IMR-90 (cell line): ENCODE results near the gene GLIS1. TPM values are rescaled to one million over a fixed set of nuclear protein-coding genes. Genes with fewer than 3 reads are reported as not detected.

Source experiments
- ATAC-seq: fragments of 200-7000 bp; cut with Tn5 transposase; 2 replicates; pipeline ENCODE4 v1.9.1; 2020; ENCODE audit warnings: low read depth, mild to moderate bottlenecking, moderate library complexity
- BruUV-seq: library from RNA; stranded (reverse); fragments of 400-500 nt; replicated peaks from 2 replicates; lab custom pipeline; 2021; lab: Mats Ljungman, UMichigan
- CTCF ChIA-PET: fragments of 300-600 bp; formaldehyde crosslinking; extraction: SDS; loops from one replicate; lab custom pipeline; 2021; ENCODE audit warnings: antibody characterized with exemption; lab: Yijun Ruan, JAX
- POLR2A ChIA-PET: fragments of 300-600 bp; sonication (Branson Sonifier 250); formaldehyde crosslinking; loops from one replicate; lab custom pipeline; 2022; ENCODE audit warnings: antibody characterized with exemption; ENCODE audit not compliant: unreplicated experiment; lab: Charles Lee
- DNase-seq: peaks from one replicate; pipeline ENCODE4 v3.0.0; 2013
- H2AFZ ChIP-seq: replicated peaks from 2 replicates; pipeline ENCODE3; 2013; ENCODE audit warnings: low read length, mild to moderate bottlenecking; ENCODE audit not compliant: poor library complexity
- H2AK5ac ChIP-seq: 2 replicates; pipeline ENCODE4 v1.6.1; 2013; ENCODE audit warnings: low read depth, low read length, inconsistent platforms
- H2AK9ac ChIP-seq: replicated peaks from 2 replicates; pipeline ENCODE3; 2013; ENCODE audit warnings: mild to moderate bottlenecking, low read depth, low read length, moderate library complexity; ENCODE audit not compliant: poor library complexity
- H2BK120ac ChIP-seq: 2 replicates; pipeline ENCODE4 v1.6.1; 2013; ENCODE audit warnings: low read depth, low read length, inconsistent platforms
- H2BK15ac ChIP-seq: 3 replicates; pipeline ENCODE4 v1.6.1; 2013; ENCODE audit warnings: low read depth, low read length, inconsistent platforms
- H2BK20ac ChIP-seq: 2 replicates; pipeline ENCODE4 v1.6.1; 2013; ENCODE audit warnings: low read depth, mild to moderate bottlenecking, inconsistent platforms, low read length, moderate library complexity
- H2BK5ac ChIP-seq: 2 replicates; pipeline ENCODE4 v1.6.1; 2013; ENCODE audit warnings: mild to moderate bottlenecking, low read depth, low read length, inconsistent platforms; ENCODE audit not compliant: poor library complexity, severe bottlenecking
- H3K14ac ChIP-seq: replicated peaks from 2 replicates; pipeline ENCODE4 v1.6.1; 2013; ENCODE audit warnings: low read depth, low read length, inconsistent platforms
- H3K18ac ChIP-seq: 2 replicates; pipeline ENCODE4 v1.6.1; 2013; ENCODE audit warnings: low read depth, low read length, control low read depth
- H3K23ac ChIP-seq: 2 replicates; pipeline ENCODE4 v1.6.1; 2013; ENCODE audit warnings: low read depth, low read length, inconsistent platforms
- H3K27ac ChIP-seq: 2 replicates; pipeline ENCODE4 v1.5.1; 2013; ENCODE audit warnings: mild to moderate bottlenecking, control low read depth, low read length; ENCODE audit not compliant: insufficient read depth
- H3K27me3 ChIP-seq: 2 replicates; pipeline ENCODE4 v1.6.1; 2013; ENCODE audit warnings: low read length; ENCODE audit not compliant: control insufficient read depth, insufficient read depth
- H3K36me3 ChIP-seq: 2 replicates; pipeline ENCODE4 v1.6.1; 2013; ENCODE audit warnings: low read length, mixed read lengths; ENCODE audit not compliant: control insufficient read depth, insufficient read depth
- H3K4ac ChIP-seq: 2 replicates; pipeline ENCODE4 v1.6.1; 2013; ENCODE audit warnings: low read depth, low read length, inconsistent platforms
- H3K4me1 ChIP-seq: 2 replicates; pipeline ENCODE4 v1.6.1; 2013; ENCODE audit warnings: low read length, mixed read lengths; ENCODE audit not compliant: control insufficient read depth, insufficient read depth
- H3K4me2 ChIP-seq: 2 replicates; pipeline ENCODE4 v1.6.1; 2013; ENCODE audit warnings: low read depth, mild to moderate bottlenecking, control low read depth, low read length, moderate library complexity
- H3K4me3 ChIP-seq: 2 replicates; pipeline ENCODE4 v1.5.1; 2013; ENCODE audit warnings: low read depth, mild to moderate bottlenecking, control low read depth, low read length, moderate library complexity; ENCODE audit not compliant: insufficient read depth
- H3K56ac ChIP-seq: 2 replicates; pipeline ENCODE4 v1.6.1; 2013; ENCODE audit warnings: low read length, inconsistent platforms; ENCODE audit not compliant: insufficient read depth; ENCODE audit errors: extremely low read depth
- H3K79me1 ChIP-seq, 2 experiments: 2 replicates each; pipeline ENCODE4 v1.6.1; 2013; ENCODE audit warnings: low read length in 2 of 2, inconsistent platforms in 1 of 2, low read depth in 1 of 2
- H3K9ac ChIP-seq: 2 replicates; pipeline ENCODE4 v1.6.1; 2013; ENCODE audit warnings: low read depth, low read length, control low read depth
- H3K9me1 ChIP-seq: 2 replicates; pipeline ENCODE4 v1.6.1; 2013; ENCODE audit warnings: low read length, inconsistent platforms; ENCODE audit not compliant: insufficient read depth
- H3K9me3 ChIP-seq: 2 replicates; pipeline ENCODE4 v1.6.1; 2013; ENCODE audit warnings: low read length; ENCODE audit not compliant: control insufficient read depth, insufficient read depth
- H4K20me1 ChIP-seq: 2 replicates; pipeline ENCODE4 v1.6.1; 2013; ENCODE audit warnings: low read length, inconsistent platforms; ENCODE audit not compliant: insufficient read depth
- H4K5ac ChIP-seq: 2 replicates; pipeline ENCODE4 v1.6.1; 2013; ENCODE audit warnings: mild to moderate bottlenecking, low read depth, low read length, control low read depth
- H4K8ac ChIP-seq, 2 experiments: 2 replicates each; pipeline ENCODE4 v1.6.1; 2013; ENCODE audit warnings: low read depth in 2 of 2, low read length in 2 of 2, control low read depth in 1 of 2, inconsistent platforms in 1 of 2
- H4K91ac ChIP-seq: 2 replicates; pipeline ENCODE4 v1.6.1; 2013; ENCODE audit warnings: low read depth, low read length, inconsistent platforms; ENCODE audit not compliant: insufficient read depth
- CEBPB ChIP-seq: IDR thresholded peaks from 2 replicates; pipeline ENCODE4 v1.6.1; 2012; ENCODE audit warnings: low read depth, low read length, improper control_type of control experiment
- CHD1 ChIP-seq: IDR thresholded peaks from 2 replicates; pipeline ENCODE4 v1.6.1; 2012; ENCODE audit warnings: low read depth, low read length, improper control_type of control experiment
- ELK1 ChIP-seq: fragments of 150-350 bp; IDR thresholded peaks from 2 replicates; pipeline ENCODE4 v1.6.1; 2016; ENCODE audit warnings: low read depth, mild to moderate bottlenecking, low read length, moderate library complexity, borderline replicate concordance
- MAFK ChIP-seq: IDR thresholded peaks from 2 replicates; pipeline ENCODE4 v1.6.1; 2012; ENCODE audit warnings: low read depth, low read length, improper control_type of control experiment
- MAZ ChIP-seq: IDR thresholded peaks from 2 replicates; pipeline ENCODE4 v1.6.1; 2012; ENCODE audit warnings: low read depth, mild to moderate bottlenecking, low read length, improper control_type of control experiment, moderate library complexity, borderline replicate concordance
- MXI1 ChIP-seq: IDR thresholded peaks from 2 replicates; pipeline ENCODE4 v1.6.1; 2012; ENCODE audit warnings: low read depth, mild to moderate bottlenecking, low read length, moderate library complexity, borderline replicate concordance
- NFE2L2 ChIP-seq: fragments of 150-350 bp; IDR thresholded peaks from 2 replicates; pipeline ENCODE4 v1.6.1; 2016; ENCODE audit warnings: low read depth, mild to moderate bottlenecking, low read length
- POLR2A ChIP-seq: IDR thresholded peaks from 2 replicates; pipeline ENCODE4 v1.6.1; 2012; ENCODE audit warnings: mild to moderate bottlenecking, low read depth, low read length
- RAD21 ChIP-seq: IDR thresholded peaks from 2 replicates; pipeline ENCODE4 v1.6.1; 2012; ENCODE audit warnings: low read length, improper control_type of control experiment
- RFX5 ChIP-seq: IDR thresholded peaks from 2 replicates; pipeline ENCODE4 v1.8.0; 2012; ENCODE audit warnings: low read depth, mild to moderate bottlenecking, low read length, moderate library complexity
- SMC3 ChIP-seq: fragments of 150-350 bp; IDR thresholded peaks from 2 replicates; pipeline ENCODE4 v1.6.1; 2016; ENCODE audit warnings: low read depth, mild to moderate bottlenecking, antibody characterized with exemption, low read length, moderate library complexity
- USF2 ChIP-seq: fragments of 150-350 bp; IDR thresholded peaks from 2 replicates; pipeline ENCODE4 v1.6.1; 2017; ENCODE audit warnings: mild to moderate bottlenecking, antibody characterized with exemption, low read length, low read depth
- WGBS, 2 experiments: methylation state at CpG; one replicate each; pipeline versions ENCODE4 v1.1.5 to v1.1.7; 2013; ENCODE audit warnings: missing lambda C conversion rate in 2 of 2; ENCODE audit not compliant: insufficient read length in 1 of 2; ENCODE audit errors: extremely low coverage in 2 of 2; 5-methylcytosine and 5-hydroxymethylcytosine counted together
- dilution Hi-C: fragments of 300-500 bp; cut with HindIII; formaldehyde crosslinking; loops from one replicate; pipeline ENCODE4 v1.14.3; 2018; ENCODE audit warnings: low sequenced_read_pairs; ENCODE audit not compliant: unreplicated experiment
- in situ Hi-C: fragments of 300-500 bp; cut with MboI; formaldehyde crosslinking; loops from 3 replicates; pipeline ENCODE4 v1.14.3; 2019; ENCODE audit warnings: low sequenced_read_pairs, inconsistent platforms, mixed read lengths
- intact Hi-C: fragments of 100-400 bp; cut with micrococcal nuclease; formaldehyde crosslinking; loops from 2 replicates; pipeline ENCODE4 v1.10.0; 2022
- polyA plus RNA-seq, 3 experiments: library from polyadenylated mRNA; depleted of rRNA; stranded (reverse); fragments of >200 nt; gene quantifications; 2 replicates each; pipeline ENCODE4 v1.2.3, GENCODE V29; 2012; ENCODE audit warnings: low replicate concordance in 1 of 3
- total RNA-seq: library from RNA; depleted of rRNA; stranded (reverse); fragments of >200 nt; gene quantifications from 2 replicates; pipeline ENCODE4 v1.2.3, GENCODE V29; 2012
- TF ChIP-seq, protein P1 (sequence below): conservative IDR thresholded peaks from 2 replicates; pipeline ENCODE4 v1.5.1; 2012; ENCODE audit warnings: mild to moderate bottlenecking, low read depth, low read length, improper control_type of control experiment

Gene GLIS1
- total and polyA plus RNA-seq, 2 of the 4 experiments (the other 2 are of a cell fraction), result 0.18 to 2.3 TPM

- Histone ChIP-seq H4K91ac (no peak overlapping the region), H2AK9ac (no peak overlapping the region), H3K23ac (no peak overlapping the region), H3K56ac (no peak overlapping the region), H2BK120ac (no peak overlapping the region), H3K9me1 (peaks cover 13% of the 10 kb centered on the region), H3K27ac (no peak overlapping the region), H3K9ac (no peak overlapping the region), H3K27me3 (no peaks in the 10 kb centered on the region), H3K14ac (no peak overlapping the region), H2BK5ac (no peak overlapping the region), H3K18ac (no peak overlapping the region), H2BK15ac (no peak overlapping the region), H4K8ac (no peak overlapping the region), H4K20me1 (peaks cover 12% of the 10 kb centered on the region), H3K36me3 (no peaks in the 10 kb centered on the region), H4K5ac (no peak overlapping the region), H2AFZ (no peak overlapping the region), H2BK20ac (no peak overlapping the region), H3K4me1 (no peaks in the 10 kb centered on the region; the same call in 1 of the 2 replicates), H3K4ac (no peak overlapping the region), H3K4me2 (no peak overlapping the region), H3K79me1 (peaks cover 0 to 16% of the 10 kb centered on the region in 2 experiments; a peak in 1 of 4 replicates), H3K9me3 (no peaks in the 10 kb centered on the region), H2AK5ac (no peak overlapping the region), H3K4me3 (no peak overlapping the region)
- CTCF ChIA-PET, result no interaction called here
- DNase-seq (no peak), ATAC-seq (no peak)
- WGBS, 2 experiments, result no CpG with 5 or more reads among the region's 13 CpGs
- in situ Hi-C loops, result no loop called here
- intact Hi-C loops, result no loop called here
- TF ChIP-seq SMC3 (no peak), NFE2L2 (no peak), MAZ (no peak), MAFK (no peak), POLR2A (no peak), ELK1 (no peak), CEBPB (no peak), MXI1 (no peak), RAD21 (no peak), CHD1 (no peak), RFX5 (no peak), USF2 (no peak)
- TF ChIP-seq, protein P1, sequence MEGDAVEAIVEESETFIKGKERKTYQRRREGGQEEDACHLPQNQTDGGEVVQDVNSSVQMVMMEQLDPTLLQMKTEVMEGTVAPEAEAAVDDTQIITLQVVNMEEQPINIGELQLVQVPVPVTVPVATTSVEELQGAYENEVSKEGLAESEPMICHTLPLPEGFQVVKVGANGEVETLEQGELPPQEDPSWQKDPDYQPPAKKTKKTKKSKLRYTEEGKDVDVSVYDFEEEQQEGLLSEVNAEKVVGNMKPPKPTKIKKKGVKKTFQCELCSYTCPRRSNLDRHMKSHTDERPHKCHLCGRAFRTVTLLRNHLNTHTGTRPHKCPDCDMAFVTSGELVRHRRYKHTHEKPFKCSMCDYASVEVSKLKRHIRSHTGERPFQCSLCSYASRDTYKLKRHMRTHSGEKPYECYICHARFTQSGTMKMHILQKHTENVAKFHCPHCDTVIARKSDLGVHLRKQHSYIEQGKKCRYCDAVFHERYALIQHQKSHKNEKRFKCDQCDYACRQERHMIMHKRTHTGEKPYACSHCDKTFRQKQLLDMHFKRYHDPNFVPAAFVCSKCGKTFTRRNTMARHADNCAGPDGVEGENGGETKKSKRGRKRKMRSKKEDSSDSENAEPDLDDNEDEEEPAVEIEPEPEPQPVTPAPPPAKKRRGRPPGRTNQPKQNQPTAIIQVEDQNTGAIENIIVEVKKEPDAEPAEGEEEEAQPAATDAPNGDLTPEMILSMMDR, result no peak
- POLR2A ChIA-PET, result no interaction called here
- no TSS peak for BruUV-seq
- dilution Hi-C loops, result no loop called here
Measured at GRCh38 chr1:53627031-53627430, 111.9 kb downstream of the GLIS1 start.
